Effector memory CD4-positive, alpha-beta T cell (primary cell): ENCODE results near the gene COL9A2.
A peak's percentile ranks its signal among the peaks of the same experiment; 100 is the strongest.
"Not testable (repeated sequence)": the region's sequence is repeated elsewhere in the genome, so short reads cannot be mapped to it uniquely, and the experiment has no call there.

Experiments
- DNase-seq, 3 donors: peaks; one replicate each; pipeline ENCODE4 v3.0.0-alpha.2; 2020
- H3K27ac ChIP-seq: 2 replicates; pipeline ENCODE4 v1.7.0; 2013; ENCODE audit warnings: mild to moderate bottlenecking, low read length, moderate library complexity; ENCODE audit not compliant: insufficient read depth, poor library complexity, severe bottlenecking
- H3K27me3 ChIP-seq: replicated peaks from 2 replicates; pipeline ENCODE4 v1.7.0; 2013; ENCODE audit warnings: mild to moderate bottlenecking, low read length; ENCODE audit not compliant: insufficient read depth, control insufficient read depth, poor library complexity, severe bottlenecking
- H3K36me3 ChIP-seq: 2 replicates; pipeline ENCODE4 v1.7.0; 2013; ENCODE audit warnings: mild to moderate bottlenecking, low read length, moderate library complexity; ENCODE audit not compliant: control insufficient read depth, insufficient read depth
- H3K4me1 ChIP-seq: 2 replicates; pipeline ENCODE4 v1.7.0; 2013; ENCODE audit warnings: low read length, mild to moderate bottlenecking; ENCODE audit not compliant: control insufficient read depth, insufficient read depth, poor library complexity, severe bottlenecking
- H3K4me3 ChIP-seq: 2 replicates; pipeline ENCODE4 v1.7.0; 2013; ENCODE audit warnings: low read length, low read depth, mild to moderate bottlenecking; ENCODE audit not compliant: insufficient read depth, poor library complexity, severe bottlenecking
- H3K9me3 ChIP-seq: 2 replicates; pipeline ENCODE4 v1.7.0; 2013; ENCODE audit warnings: mild to moderate bottlenecking, low read length, moderate library complexity; ENCODE audit not compliant: control insufficient read depth

Gene COL9A2

GRCh38 chr1:40331403-40331802, 14.3 kb upstream of the COL9A2 start:
- not testable (repeated sequence) for H3K9me3 ChIP-seq, H3K27me3 ChIP-seq, H3K27ac ChIP-seq, H3K4me3 ChIP-seq, DNase-seq, H3K36me3 ChIP-seq, H3K4me1 ChIP-seq

DNA sequence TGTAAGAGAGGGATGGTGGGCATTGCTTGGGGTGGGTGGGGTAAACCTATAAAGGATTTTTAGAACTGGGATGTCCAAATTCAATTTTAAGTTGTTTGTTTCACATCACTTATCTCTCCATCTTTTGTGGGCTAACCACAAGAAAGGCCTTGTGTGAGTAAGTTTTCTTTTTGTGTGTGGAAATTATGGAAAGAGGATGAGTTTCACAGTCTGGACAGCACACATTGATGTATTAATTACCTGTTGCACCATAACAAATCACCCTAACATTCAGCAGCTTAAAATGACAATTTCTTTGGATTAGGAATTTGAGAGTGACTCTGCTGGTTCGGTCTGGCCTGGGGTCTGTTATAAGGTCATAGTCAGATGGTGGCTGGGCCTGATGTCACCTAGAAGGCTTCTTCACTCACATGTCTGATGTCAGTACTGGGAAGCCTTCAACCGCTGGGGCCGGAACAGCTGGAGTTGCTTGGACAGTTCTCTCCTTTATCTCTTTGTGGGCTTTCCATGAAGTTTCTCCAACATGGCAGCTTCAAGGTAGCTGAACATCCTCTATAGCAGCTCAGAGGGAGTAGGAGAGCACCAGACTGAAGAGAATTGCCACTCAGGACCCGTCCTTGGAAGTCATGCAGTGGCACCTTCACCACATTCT, 2.0 kb upstream of the COL9A2 start:
- H3K27me3 ChIP-seq = peaks cover 8% of the 10 kb centered on the region
- no peak for DNase-seq
- H3K4me3 ChIP-seq = no peak overlapping the region
- no peaks in the 10 kb centered on the region for H3K36me3 ChIP-seq
- no peak overlapping the region for H3K27ac ChIP-seq
- peaks cover 21% of the 10 kb centered on the region for H3K4me1 ChIP-seq
- no peaks in the 10 kb centered on the region for H3K9me3 ChIP-seq

DNA sequence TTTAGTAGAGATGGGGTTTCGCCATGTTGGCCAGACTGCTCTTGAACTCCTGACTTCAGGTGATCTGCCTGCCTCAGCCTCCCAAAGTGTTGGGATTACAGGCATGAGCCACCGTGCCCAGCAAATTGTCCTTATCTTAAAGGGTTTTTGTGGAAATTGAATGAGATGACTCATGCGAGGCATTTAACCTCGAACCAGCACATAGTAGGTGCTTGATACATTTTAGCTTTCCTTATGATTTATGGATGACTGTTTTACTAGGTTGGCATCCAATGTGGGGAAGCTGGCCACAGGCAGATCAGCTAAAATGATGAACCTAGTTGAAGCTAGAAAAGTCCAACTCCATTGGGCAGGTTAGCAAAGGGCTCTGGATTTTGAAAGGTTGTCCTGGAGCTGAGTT, 1.4 kb upstream of the COL9A2 start:
- Histone ChIP-seq H3K9me3 (no peaks in the 10 kb centered on the region), H3K4me1 (peaks cover 21% of the 10 kb centered on the region), H3K4me3 (no peak overlapping the region), H3K27me3 (peaks cover 8% of the 10 kb centered on the region), H3K27ac (no peak overlapping the region), H3K36me3 (no peaks in the 10 kb centered on the region)
- no peak for DNase-seq

- no peak overlapping the region for H3K27ac ChIP-seq
- peaks cover 21% of the 10 kb centered on the region for H3K4me1 ChIP-seq
- no peaks in the 10 kb centered on the region for H3K36me3 ChIP-seq
- peaks cover 8% of the 10 kb centered on the region for H3K27me3 ChIP-seq
- H3K4me3 ChIP-seq = peak overlapping the region; percentile 63
- H3K9me3 ChIP-seq = no peaks in the 10 kb centered on the region
- DNase-seq = no peak
These were observed 448 bp upstream of the COL9A2 start for GRCh38 chr1:40317394-40318074.

- H3K27ac ChIP-seq = no peak overlapping the region
- H3K36me3 ChIP-seq = no peaks in the 10 kb centered on the region
- peak in 1 of 3 donors; percentile 11 for DNase-seq
- H3K9me3 ChIP-seq = no peaks in the 10 kb centered on the region
- H3K27me3 ChIP-seq = peaks cover 8% of the 10 kb centered on the region
- peaks cover 25% of the 10 kb centered on the region for H3K4me1 ChIP-seq
- peak overlapping the region; percentile 63 for H3K4me3 ChIP-seq
These were observed 1.1 kb downstream of the COL9A2 start for GRCh38 chr1:40315795-40316594.

DNA sequence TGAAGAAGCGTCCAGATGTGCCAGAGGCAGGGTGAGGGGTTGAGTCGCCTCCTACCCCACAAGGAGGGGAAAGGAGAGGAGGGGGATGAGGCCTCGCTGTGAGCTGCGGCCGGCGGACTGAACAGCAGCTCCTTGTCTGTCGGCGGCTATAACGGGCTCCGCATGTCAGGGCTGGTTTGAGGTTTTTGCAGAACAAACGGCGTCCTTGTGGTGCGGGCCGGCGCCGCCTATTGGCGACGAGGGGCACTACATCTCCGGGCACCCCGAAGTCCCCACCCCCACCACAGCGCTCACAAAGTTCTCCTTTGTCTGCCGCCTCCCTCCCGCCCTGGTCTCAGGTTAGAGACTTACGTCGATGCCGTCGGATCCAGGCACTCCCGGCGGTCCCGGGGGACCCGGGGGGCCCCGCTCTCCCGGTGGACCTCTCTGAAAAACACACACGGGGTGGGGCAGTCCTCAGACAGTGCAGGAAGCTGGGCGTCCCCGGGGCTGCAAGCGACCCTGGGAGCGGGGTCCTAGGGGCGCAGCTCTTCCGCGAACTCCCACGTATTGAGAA, 1.8 kb downstream of the COL9A2 start:
- H3K9me3 ChIP-seq = no peaks in the 10 kb centered on the region
- H3K36me3 ChIP-seq = no peaks in the 10 kb centered on the region
- H3K27ac ChIP-seq = no peak overlapping the region
- peak; percentile 65 to 72 (median 68) for DNase-seq
- peak overlapping the region; percentile 63 for H3K4me3 ChIP-seq
- H3K4me1 ChIP-seq = peaks cover 25% of the 10 kb centered on the region
- peaks cover 8% of the 10 kb centered on the region for H3K27me3 ChIP-seq

GRCh38 chr1:40314721-40315238, 2.3 kb downstream of the COL9A2 start:
- peaks cover 8% of the 10 kb centered on the region for H3K27me3 ChIP-seq
- H3K9me3 ChIP-seq = no peaks in the 10 kb centered on the region
- H3K4me1 ChIP-seq = peaks cover 25% of the 10 kb centered on the region
- H3K4me3 ChIP-seq = no peak overlapping the region
- DNase-seq = no peak
- no peak overlapping the region for H3K27ac ChIP-seq
- no peaks in the 10 kb centered on the region for H3K36me3 ChIP-seq

- no peak overlapping the region for H3K4me3 ChIP-seq
- peaks cover 8% of the 10 kb centered on the region for H3K27me3 ChIP-seq
- no peaks in the 10 kb centered on the region for H3K36me3 ChIP-seq
- no peak for DNase-seq
- H3K4me1 ChIP-seq = peaks cover 25% of the 10 kb centered on the region
- no peaks in the 10 kb centered on the region for H3K9me3 ChIP-seq
- no peak overlapping the region for H3K27ac ChIP-seq
These were observed 2.9 kb downstream of the COL9A2 start for GRCh38 chr1:40313958-40314720.

DNA sequence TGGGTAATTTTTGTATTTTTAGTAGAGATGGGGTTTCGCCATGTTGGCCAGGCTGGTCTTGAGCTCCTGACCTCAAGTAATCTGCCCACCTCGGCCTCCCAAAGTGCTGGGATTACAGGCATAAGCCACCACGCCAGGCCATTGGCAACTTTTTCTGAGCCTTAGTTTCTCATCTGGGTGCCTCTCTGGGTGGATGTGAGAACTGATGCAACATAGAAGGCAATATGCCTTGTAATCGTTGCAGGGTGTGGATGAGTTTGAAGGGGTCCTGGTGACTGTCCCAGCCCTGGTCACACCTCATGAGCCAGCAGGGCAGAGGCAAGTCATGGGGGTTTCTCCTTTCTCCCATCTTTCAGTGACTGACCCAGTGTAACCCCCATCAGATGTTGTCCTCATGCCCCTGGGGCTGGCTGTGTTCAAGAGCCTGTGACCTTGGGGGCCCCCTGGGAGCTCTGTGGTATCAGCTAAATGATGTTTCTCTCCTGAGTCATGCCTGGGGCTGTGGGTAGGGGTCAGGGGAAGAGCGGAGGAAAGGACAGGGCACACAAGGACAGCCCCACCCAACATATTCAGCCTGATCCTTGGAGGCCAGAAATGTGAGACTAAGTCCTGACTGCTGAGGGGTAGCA, 3.6 kb downstream of the COL9A2 start:
- Histone ChIP-seq H3K4me1 (peaks cover 25% of the 10 kb centered on the region), H3K27me3 (peaks cover 8% of the 10 kb centered on the region), H3K4me3 (no peak overlapping the region), H3K9me3 (no peaks in the 10 kb centered on the region), H3K27ac (no peak overlapping the region), H3K36me3 (no peaks in the 10 kb centered on the region)
- DNase-seq = no peak
